GM19438 (cell line): ENCODE results near the gene MBNL2.

Experiments used
- ATAC-seq: cut with Tn5 transposase; IDR thresholded peaks from one replicate; pipeline ENCODE4 v1.9.1; 2021; ENCODE audit warnings: low read depth; ENCODE audit not compliant: unreplicated experiment

MBNL2 gene

DNA sequence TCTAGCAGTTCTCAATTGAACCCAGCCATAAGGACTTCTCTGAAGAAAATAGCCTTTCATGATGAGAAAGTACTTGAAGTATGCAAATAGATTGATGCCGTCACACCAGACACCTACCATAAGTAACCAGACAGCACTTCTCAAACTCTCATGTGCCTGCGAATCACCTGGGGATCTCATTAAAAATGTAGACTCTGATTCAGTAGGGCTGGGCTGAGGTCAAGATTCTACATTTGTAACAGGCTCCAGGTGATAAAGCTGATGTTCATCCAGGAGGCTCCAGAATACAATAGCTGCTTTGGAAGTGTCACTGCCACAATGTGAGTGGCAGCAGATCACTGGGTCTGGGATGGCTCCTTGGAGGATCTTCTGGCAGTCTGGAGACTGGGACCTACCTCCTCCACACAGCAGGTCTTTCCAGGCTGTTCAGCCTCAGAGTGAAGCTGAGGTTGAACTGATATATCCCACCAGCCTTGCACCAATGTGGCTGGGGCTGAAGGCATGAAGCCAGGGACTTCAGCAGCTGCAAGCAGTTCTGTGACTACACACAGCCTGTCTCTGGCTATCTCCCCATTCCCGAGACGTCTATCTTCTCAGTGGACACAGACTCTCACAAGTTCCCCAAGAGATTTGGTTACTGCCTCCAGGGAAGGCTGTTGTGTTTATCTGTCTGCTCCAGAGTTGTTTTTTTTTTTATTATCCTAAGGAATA lies 9.1 kb downstream of the MBNL2 start:
- ATAC-seq = no peak

DNA sequence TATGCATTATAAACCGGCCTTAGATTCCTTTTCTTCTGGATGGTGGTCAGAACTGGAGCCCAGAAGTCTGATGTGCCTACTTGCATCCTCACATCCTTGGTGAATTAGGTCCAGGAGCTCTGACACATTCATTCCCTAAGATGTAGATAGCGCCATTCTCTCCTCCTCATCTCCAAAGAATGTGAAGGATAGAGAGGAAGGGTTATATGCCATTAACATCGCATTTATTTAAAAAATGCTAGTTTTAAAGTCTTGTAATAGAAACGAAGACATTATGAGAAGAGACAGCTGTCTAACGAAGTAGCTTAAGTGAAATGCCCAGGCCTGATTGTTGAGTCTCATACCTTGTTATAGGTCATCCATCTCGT lies 9.7 kb downstream of the MBNL2 start:
- no peak for ATAC-seq

DNA sequence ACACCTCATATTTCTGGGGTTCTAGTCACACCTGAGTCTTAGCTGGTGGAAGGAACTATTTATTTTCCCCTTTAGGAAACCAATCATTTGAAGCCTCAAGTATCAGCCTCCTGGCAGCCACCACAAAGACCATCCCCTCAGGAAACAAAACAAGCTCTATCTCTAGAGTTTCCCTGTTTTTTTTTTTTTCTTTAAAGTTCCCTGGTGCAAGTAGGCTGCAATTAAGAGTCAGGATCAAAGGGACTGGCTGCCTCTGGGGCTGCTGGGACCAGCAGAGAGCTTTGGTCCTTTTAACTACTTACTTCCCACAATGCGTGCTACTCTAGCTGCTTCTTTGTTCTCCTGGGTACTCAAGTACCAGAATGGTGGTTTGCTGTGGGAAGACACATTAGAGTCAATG lies 11.4 kb downstream of the MBNL2 start:
- ATAC-seq = no peak

DNA sequence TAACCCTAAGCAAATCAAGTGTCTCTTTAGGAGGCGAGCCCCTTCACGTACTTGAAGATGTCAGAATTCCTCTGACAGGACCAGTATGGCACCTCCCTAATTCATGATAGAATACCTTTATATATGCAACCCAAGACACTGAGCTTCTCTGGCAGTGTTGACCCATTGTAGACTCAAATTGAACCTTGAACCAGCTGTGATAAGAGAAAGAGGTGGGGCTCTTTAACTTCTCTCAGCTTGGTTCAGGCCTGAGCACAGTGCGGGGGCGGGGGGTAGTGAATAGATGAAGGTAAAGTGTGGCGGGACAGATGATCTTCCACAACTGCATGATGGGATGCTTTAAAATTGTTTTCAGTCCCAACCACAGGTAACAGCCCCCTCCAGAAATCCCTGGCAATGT lies 12.1 kb downstream of the MBNL2 start:
- ATAC-seq = no peak

DNA sequence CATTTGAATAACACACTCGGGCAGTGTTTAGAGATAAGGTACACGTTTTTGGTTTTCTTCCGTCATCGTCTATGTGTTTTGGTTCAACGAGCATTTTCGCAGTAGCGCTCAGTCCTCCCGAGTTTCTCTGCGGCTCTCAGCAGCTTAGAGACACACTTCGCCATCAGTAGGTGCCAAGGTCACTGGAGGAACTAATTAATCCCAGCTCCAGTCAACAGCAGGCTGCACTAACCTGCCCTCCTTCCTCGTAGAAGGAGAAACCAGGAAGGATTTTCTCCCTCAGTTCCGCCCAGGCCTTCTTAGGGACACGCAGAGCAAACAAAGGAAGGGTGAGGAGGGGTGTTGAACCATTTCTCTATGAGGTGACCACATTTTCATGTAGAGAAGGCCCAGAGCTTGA lies 12.6 kb downstream of the MBNL2 start:
- ATAC-seq = no peak

DNA sequence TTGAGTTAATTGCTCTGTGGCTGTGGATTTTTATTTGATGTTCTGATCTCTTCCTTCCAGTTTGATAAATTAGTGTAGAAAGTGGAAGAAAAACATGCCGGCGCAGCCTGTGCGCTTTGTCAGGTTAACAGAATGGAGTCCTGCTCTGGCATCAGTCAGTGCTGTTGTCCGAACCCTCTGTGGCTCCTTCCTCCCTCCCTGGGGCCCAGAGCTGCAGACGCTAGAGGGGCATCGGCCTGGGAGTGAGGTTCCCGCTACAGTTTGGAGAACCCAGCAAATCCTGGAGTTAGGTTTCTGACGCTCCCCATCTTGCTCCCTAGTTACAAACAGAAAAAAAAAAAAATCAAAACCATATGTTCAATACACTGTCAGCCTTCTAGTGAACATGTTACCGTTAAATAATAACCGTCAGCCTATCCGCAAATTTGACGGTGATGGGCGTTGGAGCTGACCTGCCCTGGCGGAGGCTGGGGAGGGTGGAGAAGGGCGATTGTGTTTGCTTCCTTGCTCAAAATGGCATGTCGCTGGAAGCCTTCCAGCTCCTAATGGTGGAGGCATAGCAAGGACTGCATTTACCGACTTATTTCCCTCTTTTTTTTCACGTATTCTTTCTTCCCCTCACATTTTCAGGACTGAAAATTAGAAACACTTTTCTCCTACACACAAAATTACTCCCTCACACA lies 13.6 kb downstream of the MBNL2 start:
- ATAC-seq = no peak

DNA sequence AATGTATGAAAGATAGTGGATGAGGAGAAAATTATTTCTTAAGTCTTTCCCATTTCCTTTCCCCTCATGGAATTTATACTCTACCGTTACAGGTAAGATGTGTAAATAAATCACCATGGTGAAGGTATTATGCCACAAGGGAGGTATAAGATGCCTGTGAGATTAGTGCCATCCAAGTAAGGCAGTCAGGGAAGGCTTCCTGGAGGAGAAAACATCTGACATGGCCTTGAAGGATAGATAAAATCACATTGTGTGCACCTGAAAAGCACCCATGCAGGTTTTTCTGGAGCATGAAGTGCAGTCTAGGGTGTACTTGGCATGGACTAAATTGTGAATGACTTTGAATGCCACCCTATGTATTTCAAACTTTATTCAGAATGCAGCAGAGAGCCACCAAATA lies 15.3 kb downstream of the MBNL2 start:
- ATAC-seq = no peak

DNA sequence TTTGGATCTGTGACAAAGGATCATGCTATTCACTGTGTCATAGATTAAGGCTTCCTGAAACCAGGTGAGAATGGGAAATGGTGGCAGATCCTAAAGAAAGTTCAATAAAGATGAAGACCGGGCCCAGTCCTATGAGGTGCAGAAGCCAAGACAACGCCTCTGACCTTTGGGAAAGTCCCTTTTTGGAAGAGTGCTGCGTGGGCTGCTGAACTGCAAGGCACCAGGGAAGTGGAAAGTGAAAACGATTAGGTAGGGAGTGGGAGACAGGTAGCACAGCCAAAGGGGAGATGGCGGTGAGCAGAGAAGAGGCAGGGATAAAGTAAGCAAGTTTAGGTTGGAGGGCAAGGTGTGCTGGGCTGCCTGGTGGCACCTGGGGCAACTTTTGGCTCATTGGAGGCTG lies 16.3 kb downstream of the MBNL2 start:
- ATAC-seq = no peak

DNA sequence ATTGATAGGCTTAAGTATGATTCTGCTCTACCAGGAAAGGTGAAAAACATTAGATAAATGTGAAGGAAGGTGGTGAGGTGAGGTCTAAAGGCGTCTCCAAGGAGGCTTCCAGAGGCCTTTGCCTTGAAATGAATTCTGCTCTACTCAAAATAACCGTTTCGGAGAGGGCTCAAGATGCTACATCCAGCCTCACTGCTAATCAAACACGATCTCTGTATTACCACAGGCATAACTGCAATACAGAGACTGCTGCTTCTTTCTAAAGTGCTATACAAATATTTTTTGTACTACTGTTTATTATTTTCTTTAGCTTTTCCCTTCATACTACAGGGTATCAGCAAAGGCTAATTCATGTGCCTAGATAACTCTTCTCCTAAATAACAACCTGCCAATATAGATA lies 16.8 kb downstream of the MBNL2 start:
- no peak for ATAC-seq

DNA sequence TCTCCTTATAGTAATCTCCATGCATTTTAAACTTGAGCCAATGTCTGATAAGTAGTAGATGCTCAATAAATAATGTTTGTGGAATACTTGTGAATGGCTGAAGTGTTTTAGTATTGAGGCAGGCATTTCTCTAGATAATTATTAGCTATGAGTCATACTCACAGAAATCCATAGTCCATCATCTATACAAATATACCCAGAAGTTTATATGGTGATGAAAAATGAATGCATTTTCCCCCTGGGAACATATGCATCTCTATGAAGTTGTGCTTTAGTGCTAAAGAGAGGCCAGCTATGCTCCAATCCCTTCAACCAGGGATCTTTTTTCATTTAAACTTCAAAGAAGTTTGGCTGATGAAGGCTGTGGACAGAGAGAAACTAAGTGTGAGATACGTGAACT lies 17.2 kb downstream of the MBNL2 start:
- ATAC-seq = no peak

DNA sequence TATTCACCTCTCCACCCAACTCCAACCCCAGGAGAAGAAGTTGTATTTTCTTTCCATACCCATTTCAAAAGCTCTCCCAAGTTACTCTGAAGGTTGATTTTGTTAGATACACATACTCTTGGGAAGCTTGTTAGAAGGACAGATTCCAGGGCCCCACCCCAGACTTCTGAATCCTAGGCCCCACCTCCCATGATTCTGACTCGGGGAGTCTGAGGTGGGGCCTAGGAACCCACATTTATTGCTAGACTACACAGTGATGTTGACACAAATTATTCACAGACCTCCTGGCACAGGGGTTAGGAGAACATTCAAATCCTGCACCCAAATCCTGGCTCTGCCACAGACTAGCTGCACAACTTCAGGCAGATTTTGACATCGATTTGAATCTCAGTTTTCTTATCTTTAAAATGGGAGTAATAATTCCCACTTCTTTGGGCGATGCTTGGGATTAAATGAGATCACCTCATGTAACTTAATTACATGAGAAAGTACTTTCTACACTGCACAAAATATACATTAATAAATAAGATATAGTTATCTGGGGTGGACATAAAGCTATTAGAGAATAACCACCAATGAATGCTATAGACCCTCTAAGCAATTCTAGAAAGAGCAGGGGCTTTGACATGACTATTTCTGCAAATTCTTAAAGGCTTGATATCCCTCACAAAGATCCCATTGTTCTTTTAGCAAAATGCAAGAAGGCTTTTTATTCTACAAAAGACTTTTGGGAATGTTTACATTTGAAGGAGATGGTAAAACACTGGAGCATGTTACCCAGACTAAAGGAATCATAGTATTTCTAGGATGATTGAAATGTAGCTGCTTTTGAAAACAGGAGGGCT lies 18.0 kb downstream of the MBNL2 start:
- ATAC-seq = no peak

DNA sequence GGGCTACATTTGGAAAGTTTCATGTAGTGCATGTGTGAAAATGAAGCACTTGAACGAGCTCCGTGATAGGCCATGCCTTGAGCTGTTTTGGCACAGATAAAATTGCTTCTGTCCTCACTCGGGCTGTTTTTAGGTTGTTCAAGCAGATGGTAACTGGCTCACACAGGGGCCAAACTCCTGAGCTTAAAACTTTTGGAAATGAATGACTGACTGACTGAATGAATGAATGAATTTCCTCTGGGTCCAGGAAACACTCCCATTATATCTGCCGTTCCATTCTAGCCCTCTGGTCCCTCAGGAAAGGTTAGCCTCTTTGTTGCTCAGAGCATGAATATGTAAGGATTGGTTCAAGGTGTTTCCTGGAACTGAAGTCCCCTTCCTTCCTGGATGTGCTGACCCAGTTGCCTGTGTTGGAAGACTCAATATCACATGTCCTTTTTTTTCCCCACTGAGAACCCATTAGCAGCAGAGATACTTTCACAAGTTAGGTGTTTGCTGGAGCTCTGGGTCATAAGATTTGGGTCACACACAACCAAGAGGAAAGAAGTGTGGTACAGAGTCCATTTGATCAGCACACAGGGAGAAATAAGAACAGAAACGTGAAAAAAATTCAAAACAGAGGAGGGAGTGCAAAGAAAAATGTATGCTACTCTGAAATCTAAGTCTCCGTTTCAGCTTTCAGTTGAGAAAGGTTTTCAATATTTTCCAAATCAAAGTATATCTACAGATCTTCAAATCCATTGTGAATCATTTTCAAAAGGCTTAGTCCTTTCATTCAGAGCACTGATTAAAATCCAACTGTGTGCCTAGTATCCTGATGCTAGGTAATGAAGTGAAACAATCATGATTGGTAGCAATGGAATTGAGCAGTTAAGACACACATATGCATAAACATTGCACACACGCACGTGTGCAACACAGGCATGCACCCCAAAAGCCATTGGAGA lies 18.9 kb downstream of the MBNL2 start:
- no peak for ATAC-seq

DNA sequence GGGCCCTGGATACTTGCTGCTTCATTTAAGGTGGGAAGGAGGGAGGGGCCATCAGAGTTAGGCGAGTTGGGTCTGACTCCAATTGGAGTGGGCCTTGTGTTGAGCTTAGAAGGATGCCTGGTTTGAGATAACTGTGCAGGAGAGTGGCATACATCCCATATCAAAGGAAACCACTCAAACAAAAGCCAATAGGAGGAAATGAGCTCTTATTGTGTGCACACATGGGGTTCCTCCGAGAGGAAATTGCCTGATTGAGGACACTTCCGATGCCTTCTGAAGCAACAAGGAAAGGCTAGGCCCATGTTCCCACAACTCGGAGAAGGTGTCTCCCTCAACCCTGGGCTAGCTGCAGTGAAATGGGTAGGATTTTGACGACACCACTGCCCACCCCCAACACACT lies 19.6 kb downstream of the MBNL2 start:
- ATAC-seq = no peak

DNA sequence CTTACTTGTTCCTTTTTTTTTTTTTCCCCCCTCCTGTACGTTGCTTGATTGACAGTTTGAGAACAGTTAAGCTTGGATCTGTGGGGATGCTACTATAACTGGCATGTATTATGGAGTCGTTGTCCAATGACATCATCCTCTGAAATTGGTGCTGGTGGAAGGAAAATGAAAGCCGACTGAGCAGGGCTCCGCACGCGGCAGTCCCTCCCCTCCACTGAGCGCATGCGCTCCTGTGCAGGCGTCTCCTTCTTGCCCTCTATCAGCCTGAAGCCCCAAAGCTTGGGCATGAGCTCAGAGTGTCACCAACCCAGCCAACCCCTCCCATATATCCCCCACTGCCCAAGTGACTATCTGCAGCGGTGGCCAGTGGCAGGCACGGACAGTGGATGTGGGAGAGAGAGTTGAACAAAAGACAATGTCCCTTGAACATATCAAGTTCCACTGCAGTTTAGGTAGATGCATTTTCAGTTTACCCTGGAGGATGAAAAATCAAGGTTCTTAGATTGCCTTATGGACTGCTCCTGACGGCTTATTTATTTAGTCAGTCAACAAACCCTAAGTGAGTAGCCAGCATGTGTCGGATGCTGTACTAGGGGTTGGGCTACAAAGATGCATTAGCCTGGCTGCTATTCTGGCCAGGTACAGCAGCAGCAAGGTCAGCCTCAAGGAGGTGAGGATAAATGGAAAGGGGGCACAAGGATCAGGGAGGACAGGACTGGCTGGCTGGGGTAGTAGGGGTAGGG lies 20.8 kb downstream of the MBNL2 start:
- no peak for ATAC-seq

DNA sequence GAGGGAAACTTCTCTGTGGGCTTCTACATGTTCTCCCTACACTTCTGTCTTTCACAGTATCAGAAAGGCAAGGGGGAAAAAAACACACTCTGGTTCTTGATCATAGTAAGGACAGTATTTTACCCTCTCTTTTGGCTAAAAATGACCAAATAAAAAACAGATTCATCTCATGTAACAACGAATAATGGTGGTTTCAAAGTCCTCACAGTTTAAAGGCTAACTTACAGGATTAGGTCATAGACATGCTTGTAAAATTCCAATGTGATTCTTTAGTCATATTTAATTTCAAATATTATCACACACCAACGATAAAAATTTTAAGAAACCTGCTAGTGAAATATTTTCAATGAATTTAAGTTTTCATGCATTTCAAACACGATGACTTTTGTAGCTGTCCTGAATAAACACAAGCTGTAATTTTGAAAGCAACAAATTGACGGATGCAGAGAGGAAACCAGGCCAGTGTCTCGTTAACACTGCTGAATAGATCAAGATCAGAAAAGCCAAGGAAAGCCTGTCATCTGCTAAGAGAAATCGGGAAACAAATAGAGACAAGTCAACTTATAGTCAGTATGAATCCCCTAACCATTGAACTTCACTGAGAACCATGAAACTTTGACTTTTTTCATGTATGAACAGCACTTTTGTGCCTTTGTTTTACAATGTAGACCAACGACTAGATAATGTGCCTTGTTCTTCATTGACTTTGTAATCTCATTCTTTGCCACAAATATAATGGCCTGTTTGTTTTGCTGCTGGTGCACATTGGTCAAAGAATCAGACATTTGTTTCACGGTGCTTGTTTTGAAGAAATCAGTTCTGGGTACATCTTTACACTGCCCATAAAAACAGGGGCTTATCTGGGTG lies 22.0 kb downstream of the MBNL2 start:
- no peak for ATAC-seq

DNA sequence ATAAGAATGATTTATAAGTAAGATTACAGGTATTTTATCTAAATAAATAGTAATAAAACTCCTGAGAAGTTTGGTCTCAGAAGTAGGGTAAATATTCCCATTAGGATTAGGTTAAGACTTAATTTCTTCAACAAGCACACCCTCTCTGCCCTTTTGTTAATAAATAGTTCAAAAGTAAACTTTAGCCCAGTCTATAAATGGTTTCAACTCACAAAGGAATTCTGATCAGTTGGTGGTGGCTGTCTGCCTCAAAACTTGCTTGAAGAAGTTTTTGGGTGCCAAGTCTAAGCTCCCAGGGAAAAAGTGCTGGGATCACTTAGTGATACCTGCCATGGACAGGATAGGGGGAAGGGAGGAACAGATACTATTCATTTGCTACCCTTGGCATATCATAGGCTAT lies 22.9 kb downstream of the MBNL2 start:
- ATAC-seq = no peak

DNA sequence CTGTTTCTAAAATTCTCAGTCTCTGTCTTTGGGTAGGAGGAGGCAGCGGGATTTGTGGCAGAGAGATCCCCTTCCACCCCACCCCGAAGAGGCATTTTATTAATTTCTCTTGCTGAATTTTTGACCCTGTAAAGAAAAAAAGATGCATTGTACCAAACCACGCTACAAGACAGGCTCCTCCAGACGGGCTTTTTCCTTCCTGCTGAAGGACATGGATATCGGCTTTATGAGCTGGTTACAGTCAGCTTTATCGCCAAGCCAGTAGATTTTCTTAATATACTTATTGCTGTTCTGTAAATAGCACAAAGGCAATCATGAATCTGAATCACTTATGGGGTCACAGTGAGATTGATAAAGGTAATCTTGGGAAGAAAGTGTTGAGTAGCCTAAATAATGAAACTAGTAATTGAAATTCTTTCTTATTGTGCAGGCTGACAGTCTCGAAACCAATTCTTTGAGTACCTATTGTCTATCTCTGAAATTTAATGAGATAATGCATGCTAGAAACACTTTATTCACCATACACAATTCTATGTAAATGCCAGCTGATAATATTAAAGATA lies 24.5 kb downstream of the MBNL2 start:
- no peak for ATAC-seq

DNA sequence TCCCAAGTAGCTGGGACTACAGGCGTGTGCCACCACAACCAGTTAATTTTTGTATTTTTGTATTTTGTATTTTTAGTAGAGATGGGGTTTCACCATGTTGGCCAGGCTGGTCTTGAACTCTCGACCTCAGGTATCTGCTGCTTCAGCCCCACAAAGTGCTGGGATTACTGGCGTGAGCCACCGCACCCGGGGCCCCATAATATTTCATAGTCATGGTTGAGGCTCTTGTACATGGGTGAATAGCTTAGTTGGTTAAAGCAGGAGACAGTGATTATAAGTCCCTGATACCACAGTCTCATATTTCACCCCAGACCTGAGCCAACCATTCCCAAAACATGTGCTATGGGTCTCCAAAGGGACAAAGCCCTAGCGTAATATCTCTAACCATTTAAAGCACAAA lies 26.1 kb downstream of the MBNL2 start:
- no peak for ATAC-seq
